Tibial artery (tissue), 4 donors: ENCODE results near the gene ASZ1.

Experiments used
- DNase-seq, 2 donors: peaks; one replicate each; pipeline ENCODE4 v3.0.0-alpha.2; 2019
- H3K27ac ChIP-seq, 2 donors: fragments of 200-600 bp; sonication (generic) in 1 of 2; 1 replicate in 1 of 2; 2 replicates in 1 of 2; pipeline ENCODE4 v1.5.1; 2018 to 2019; ENCODE audit warnings: mild to moderate bottlenecking in 1 of 2
- H3K27me3 ChIP-seq, 2 donors: fragments of 200-600 bp; sonication (generic) in 1 of 2; one replicate each; pipeline versions ENCODE4 v1.5.1 to v1.6.0; 2016 to 2019
- H3K36me3 ChIP-seq, 3 donors: fragments of 200-600 bp; sonication (generic) in 2 of 3; one replicate each; pipeline ENCODE4 v1.5.1; 2016 to 2019; ENCODE audit warnings: mild to moderate bottlenecking in 2 of 3
- H3K4me1 ChIP-seq, 4 donors: fragments of 200-600 bp; sonication (generic) in 2 of 4; 1 replicate in 3 of 4; 2 replicates in 1 of 4; pipeline ENCODE4 v1.5.1; 2016 to 2019
- H3K4me3 ChIP-seq, 2 donors: fragments of 200-600 bp; sonication (generic) in 1 of 2; 1 replicate in 1 of 2; 2 replicates in 1 of 2; pipeline ENCODE4 v1.5.1; 2018 to 2019; ENCODE audit warnings: mild to moderate bottlenecking in 2 of 2
- H3K9me3 ChIP-seq, 3 donors: fragments of 200-600 bp; sonication (generic) in 1 of 3; one replicate each; pipeline ENCODE4 v1.5.1; 2016 to 2019
- intact Hi-C: fragments of 100-400 bp; cut with DNase I; formaldehyde crosslinking; loops from one replicate; pipeline ENCODE4 v1.15.0; 2023; ENCODE audit warnings: low total_unique reads
- TF ChIP-seq, protein P1 (sequence below), 2 experiments: fragments of 200-600 bp in 1 of 2; fragments of 450-650 bp in 1 of 2; IDR thresholded peaks; one replicate each; pipeline ENCODE4 v1.5.1; 2017 to 2019; ENCODE audit warnings: antibody characterized with exemption in 2 of 2, mild to moderate bottlenecking in 1 of 2, moderate library complexity in 1 of 2

The ASZ1 gene

GRCh38 chr7:117313582-117313981 is 113.7 kb downstream of the ASZ1 start:
- no peak for DNase-seq
- Histone ChIP-seq H3K27ac (no peak overlapping the region), H3K27me3 (no peaks in the 10 kb centered on the region), H3K4me3 (no peak overlapping the region), H3K4me1 (no peaks in the 10 kb centered on the region), H3K9me3 (no peaks in the 10 kb centered on the region), H3K36me3 (no peaks in the 10 kb centered on the region)
- intact Hi-C loops, result no loop called here
- TF ChIP-seq, protein P1, sequence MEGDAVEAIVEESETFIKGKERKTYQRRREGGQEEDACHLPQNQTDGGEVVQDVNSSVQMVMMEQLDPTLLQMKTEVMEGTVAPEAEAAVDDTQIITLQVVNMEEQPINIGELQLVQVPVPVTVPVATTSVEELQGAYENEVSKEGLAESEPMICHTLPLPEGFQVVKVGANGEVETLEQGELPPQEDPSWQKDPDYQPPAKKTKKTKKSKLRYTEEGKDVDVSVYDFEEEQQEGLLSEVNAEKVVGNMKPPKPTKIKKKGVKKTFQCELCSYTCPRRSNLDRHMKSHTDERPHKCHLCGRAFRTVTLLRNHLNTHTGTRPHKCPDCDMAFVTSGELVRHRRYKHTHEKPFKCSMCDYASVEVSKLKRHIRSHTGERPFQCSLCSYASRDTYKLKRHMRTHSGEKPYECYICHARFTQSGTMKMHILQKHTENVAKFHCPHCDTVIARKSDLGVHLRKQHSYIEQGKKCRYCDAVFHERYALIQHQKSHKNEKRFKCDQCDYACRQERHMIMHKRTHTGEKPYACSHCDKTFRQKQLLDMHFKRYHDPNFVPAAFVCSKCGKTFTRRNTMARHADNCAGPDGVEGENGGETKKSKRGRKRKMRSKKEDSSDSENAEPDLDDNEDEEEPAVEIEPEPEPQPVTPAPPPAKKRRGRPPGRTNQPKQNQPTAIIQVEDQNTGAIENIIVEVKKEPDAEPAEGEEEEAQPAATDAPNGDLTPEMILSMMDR (IDR thresholded peaks at IDR 0.05), result no peak
